ENCODE results near the gene ZNF232.
A peak's percentile ranks its signal among the peaks of the same experiment; 100 is the strongest.
"Not testable (repeated sequence)": the region's sequence is repeated elsewhere in the genome, so short reads cannot be mapped to it uniquely, and the experiment has no call there.

Gene ZNF232

DNA sequence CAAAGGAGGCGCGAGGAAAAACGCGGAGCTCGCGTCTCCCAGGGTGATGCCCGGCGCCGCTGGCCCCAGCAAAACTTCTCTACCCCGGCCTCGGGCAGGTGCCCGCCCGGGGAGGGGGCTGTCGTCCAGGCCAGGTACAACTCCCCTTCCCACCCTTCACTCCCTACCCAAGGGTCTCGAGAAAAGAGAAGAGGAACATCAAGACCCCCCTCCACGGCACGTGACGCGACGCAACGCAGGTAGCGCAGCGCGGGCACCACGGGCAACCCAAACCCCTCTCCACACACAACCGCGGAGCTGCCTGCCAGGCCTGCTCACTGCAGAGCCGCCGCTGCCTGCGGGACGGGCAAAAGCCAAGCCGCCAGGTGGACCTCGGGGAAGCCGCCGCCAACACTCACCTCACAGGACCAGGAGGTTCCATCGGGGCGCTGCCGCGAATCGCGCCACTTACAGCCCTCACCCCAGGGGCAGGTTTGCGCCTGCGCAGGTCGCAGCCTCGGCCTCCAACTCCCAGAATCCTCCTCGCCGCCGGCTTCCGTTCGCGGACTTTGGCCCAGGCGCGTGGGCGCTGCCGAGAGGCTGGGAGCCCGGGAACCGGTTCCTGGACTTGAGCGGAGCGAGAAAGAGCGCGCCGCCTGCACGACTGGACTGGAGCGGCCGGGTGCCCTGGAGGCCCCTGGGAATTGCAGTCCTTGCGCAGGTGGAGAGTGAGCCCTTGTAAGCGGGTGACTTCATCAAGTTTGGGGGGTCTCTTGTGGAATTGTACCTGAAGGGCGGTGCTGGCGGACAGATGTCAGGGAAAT is at the start of gene ZNF232:
ZNF232 (minus strand) TSS at position 477 of the 803 bp plus-strand sequence; CDS start at position 421, 56 bp downstream.
- DNase-seq (ENCODE audit: low read depth, low spot score), result peak; percentile 98

DNA sequence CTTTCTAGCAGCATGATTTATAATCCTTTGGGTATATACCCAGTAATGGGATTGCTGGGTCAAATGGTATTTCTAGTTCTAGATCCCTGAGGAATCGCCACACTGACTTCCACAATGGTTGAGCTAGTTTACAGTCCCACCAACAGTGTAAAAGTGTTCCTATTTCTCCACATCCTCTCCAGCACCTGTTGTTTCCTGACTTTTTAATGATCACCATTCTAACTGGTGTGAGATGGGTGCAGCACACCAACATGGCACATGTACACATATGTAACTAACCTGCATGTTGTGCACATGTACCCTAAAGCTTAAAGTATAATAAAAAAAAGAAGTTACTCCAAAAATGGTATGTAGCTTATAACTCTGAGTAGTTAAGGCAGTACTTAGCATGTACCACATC is 49.0 kb upstream of the ZNF232 start:
- not testable (repeated sequence) for DNase-seq (ENCODE audit: low read depth, low spot score)

DNA sequence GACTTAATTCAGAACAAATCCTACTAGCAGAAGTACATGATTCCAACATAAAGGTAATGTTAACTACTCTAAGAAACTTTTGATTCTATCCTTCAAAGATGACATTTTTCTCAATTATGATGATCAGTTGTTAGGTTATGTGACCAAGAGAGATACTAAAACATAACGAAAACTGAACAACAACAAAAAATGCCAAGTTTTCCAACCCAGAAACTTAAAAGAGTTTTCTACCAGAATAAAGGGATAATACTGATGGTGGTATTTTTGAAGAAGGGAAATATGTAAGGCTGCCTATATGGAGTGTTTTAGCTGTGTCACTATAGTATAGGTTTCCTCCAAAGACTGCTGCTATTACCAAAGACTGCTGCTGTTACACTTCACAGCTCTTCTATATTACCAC is 34.4 kb upstream of the ZNF232 start:
- not testable (repeated sequence) for DNase-seq (ENCODE audit: low read depth, low spot score)

DNA sequence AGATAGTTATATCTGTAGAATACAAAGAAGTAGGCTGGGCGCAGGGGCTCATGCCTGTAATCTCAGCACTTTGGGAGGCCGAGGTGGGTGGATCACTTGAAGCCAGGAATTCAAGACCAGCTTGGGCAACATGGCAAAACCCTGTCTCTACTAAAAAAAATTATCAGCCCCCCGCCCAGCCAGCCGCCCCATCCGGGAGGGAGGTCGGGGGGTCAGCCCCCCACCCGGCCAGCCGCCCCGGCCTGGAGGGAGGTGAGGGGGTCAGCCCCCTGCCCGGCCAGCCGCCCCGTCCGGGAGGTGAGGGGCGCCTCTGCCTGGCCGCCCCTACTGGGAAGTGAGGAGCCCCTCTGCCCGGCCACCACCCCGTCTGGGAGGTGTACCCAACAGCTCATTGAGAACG is 31.2 kb upstream of the ZNF232 start:
- not testable (repeated sequence) for DNase-seq (ENCODE audit: low read depth, low spot score)

DNA sequence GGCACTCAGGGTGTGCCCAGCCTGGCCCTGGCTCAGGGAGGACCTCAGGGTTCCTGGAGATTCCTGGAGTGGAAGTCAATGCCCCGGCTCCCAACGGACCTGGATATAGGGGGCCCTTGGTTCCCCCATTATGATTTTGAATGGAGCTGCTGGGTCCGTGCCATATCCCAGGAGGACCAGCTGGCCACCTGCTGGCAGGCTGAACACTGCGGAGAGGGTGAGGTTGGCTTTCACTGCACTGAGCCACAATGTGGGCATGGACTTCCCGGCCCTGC is 27.7 kb upstream of the ZNF232 start:
- no peak for DNase-seq (ENCODE audit: low read depth, low spot score)

DNA sequence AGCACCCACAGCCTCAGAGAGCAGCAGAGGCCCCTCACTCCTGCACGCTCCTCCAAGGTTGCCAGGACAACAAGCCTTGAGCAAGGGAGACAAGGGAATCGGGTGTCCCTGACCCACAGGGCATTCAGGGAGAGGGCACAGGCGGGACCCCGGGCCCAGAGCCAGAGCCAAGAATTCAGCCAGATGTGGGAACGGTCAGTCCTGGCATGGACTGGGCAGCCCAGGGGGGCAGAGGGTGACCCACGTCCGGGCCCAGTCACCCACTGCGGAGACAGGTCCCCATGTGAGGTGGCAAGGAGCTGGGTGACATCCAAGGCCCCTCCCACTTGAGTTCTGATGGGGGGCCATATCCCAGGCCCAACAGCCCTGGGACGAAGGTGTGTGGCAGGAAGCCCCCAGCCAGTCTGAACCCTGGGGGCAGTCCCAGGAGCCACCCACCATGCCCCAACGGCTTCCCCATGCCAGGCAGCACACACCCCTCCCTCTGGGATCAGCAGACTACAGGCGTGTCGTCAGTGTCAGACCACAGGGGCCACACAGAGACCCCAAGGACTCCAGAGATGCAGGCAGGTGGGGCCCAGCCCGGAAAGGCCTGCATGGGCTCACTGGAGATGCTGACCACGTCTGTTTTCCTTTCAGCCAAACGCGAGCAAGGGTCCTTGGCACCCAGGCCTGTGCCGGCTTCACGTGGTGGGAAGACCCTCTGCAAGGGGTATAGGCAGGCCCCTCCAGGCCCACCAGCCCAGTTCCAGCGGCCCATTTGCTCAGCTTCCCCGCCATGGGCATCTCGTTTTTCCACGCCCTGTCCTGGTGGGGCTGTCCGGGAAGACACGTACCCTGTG is 27.2 kb upstream of the ZNF232 start:
- DNase-seq (ENCODE audit: low read depth, low spot score), result no peak

DNA sequence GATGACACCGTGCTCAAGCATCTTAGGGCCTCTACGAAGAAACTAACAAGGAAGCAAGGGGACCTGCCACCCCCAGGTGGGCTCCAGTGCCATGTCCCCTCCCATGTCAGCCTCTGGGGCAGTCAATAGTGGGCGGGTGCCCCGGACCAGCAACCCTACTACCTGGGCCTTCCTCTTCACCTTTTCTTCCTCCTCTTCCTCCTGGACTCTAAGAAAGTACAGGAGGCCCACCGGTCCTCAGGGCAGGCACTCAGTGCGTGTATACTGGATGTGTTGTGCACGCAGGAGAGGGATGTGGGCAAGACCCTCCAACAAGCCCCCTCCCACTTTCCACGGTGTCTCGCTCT is 26.5 kb upstream of the ZNF232 start:
- not testable (repeated sequence) for DNase-seq (ENCODE audit: low read depth, low spot score)

DNA sequence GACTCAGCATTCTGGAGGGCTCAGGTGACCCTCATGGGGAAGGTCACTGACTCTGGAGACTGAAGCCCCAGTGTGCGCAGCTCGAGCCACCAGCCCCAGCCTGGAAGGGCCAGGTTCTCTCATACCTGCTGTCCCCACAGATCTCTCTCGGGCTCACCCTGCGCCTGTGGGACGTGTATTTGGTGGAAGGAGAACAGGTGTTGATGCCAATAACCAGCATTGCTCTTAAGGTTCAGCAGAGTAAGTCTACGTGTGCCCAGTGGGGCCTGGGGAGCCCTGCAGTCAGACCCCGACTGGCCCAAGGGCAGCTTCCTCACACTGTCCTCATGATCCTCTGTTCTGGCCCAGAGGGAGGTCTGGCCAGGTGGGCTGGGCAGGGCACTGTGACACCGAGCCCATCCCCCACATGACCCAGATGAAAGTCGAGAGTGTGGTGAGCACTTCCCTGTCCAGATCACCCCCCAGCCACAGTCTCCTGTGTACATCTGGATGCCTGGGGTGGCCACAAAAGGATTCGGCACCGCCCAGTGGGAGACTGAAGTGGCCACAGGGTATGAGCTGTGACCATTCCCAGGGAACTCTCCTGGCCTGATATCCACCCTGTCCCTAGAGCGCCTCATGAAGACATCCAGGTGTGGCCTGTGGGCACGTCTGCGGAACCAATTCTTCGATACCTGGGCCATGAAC is 26.0 kb upstream of the ZNF232 start:
- DNase-seq (ENCODE audit: low read depth, low spot score), result not testable (repeated sequence)

DNA sequence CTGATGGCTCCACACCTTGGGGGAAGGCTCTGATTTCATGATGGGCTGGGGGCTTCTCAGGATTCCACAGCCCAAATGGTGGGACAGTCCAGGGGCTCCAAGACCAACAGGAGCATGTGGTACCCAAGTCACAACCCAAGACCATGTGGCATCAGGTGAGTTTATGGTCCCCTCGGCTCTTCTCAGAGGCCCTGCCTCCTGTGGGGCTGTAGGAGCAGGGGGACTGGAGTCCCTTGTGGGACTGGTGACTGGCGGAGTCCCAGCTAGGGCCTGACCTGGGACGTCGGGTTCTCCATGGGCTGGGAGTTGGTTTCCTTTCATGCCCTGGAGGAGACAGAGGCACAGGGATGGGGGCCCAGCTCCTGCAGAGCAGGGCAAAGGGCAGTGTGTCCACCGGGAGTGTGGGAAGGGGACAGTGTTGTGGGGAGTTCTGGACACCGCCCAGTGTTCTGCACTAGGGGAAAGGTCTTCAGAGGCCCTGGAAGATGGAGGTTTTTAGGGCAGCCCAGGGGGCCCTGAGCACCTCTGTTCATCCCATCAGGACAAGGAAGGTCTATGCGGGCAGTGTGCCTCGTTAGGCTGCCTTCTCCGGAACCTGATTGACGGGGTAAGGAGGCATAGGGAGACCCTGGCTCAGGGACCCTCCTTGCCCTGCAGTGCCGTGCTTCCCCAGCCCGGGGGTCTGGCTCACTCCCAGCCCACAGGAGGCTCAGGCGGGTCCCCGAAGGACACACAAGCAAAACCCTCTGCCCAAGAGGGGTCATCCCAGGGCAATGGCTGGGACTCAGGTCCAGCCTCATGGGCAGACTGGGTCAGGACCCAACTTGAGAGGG is 25.1 kb upstream of the ZNF232 start:
- not testable (repeated sequence) for DNase-seq (ENCODE audit: low read depth, low spot score)

DNA sequence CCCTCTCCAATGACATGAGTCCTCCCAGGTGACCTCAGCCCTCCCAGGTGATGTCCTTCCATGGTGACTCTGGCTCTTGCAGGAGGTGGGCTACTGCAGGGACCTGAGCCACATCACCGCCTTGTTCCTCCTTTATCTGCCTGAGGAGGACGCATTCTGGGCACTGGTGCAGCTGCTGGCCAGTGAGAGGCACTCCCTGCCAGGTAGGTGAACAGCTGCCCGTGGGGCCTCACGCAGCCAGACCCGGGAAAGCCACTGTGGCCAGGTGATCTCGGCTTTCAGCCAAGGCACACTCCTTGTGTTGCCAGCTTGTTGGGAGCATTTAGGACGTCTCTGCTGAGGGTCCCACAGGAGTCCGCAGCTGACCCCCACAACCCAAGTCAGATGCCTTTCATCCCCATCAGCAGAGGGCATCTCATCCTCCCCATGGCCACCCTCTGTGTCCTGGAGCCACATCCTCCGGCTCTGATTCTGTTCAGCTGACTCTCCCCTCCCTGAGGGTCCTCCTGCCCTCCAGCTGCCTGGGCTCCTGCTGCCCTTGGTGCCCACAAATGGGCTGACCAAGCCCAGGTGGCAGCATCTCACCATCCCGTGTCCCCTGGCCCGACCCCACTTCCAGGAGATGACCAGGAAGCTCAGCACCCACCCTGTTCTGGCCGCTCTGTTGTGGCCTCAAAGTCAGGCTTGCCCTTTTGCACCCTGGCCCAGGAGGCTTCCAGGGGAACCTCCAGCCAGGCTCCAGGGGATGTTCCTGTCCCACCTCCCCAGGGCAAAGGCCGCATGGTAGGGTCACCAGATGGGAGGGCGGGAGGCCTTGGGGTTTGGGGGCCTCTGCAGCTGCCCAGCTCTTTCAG is 24.3 kb upstream of the ZNF232 start:
- DNase-seq (ENCODE audit: low read depth, low spot score), result no peak

DNA sequence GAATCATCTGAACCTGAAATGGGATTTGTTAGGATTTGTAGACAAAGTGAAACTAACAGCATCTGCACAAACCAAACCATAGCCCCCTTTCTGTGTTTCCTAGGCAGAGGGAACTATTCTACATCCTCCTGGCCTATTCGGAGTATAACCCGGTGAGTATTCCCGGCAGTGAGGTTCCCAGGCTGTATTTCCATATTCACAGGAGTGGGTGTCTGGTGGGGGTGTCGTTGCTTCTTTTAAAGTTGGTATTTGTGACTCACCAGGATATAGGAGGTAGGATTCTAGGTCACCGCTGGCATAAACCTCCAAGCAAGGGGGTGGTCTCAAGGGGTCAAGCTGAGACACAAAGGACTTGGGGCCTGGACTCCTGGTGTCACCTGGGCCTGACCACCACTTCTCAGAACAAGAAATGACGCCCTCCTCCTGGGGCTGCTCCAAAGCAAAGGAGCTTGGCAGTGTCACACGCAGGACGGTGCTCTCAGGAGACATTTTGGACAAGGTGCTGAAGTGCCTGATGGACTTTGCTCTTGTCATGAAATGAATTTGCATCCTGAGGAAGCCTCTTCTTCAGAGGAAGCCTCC is 23.5 kb upstream of the ZNF232 start:
- not testable (repeated sequence) for DNase-seq (ENCODE audit: low read depth, low spot score)

DNA sequence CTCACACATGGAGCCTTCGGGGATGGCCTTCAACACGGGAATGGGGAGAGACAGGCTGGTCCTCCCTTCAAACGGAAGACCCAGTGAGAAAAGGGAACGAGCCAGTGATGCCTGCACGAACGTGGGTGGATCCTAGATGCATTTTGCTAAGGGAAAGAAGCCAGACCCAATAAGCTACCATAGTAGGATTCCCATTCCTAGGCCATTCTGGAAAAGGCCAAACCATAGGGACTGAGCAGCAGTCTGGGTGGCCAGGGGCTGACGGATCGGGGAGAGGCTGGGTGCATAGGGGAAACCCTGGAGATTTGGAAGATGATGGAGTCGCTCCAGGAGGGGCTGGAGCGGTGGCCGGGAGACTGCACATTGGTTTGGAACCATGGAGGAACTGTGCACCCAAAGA is 22.9 kb upstream of the ZNF232 start:
- DNase-seq (ENCODE audit: low read depth, low spot score), result not testable (repeated sequence)

DNA sequence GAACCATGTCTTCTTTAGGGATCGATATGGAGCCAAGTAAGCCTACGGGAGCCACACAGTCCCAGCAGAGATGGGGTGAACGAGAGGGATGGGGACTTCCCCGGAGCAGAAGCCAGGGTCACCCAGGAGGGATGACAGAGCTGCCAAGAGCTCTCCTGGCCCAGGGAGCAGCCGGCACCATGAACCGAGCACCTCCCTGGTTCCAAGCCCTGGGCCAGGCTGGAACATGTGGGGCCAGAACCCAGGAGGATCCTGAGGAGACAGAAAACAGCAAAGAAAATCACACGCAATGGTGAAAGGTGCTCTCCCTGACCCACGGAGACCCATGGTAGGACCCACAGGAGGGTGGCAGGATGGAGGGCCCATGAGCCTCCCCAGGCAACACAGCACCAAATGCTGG is 22.3 kb upstream of the ZNF232 start:
- not testable (repeated sequence) for DNase-seq (ENCODE audit: low read depth, low spot score)

DNA sequence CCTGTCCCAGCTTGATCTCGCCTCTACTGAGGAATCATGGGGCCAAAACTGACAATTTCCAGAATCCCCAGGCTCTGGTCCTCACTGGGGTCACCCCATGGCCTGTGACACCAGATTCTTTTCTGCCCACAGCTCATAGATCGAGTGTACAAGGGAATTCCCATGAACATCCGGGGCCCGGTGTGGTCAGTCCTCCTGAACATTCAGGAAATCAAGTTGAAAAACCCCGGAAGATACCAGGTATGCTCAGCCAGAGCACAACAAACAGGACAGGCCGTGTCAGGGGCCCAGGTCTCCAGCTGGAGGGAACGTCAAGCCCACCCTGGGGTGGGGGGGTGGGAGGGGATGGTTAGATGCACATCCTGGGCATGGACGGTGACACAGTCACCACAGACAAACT is 21.6 kb upstream of the ZNF232 start:
- no peak for DNase-seq (ENCODE audit: low read depth, low spot score)

DNA sequence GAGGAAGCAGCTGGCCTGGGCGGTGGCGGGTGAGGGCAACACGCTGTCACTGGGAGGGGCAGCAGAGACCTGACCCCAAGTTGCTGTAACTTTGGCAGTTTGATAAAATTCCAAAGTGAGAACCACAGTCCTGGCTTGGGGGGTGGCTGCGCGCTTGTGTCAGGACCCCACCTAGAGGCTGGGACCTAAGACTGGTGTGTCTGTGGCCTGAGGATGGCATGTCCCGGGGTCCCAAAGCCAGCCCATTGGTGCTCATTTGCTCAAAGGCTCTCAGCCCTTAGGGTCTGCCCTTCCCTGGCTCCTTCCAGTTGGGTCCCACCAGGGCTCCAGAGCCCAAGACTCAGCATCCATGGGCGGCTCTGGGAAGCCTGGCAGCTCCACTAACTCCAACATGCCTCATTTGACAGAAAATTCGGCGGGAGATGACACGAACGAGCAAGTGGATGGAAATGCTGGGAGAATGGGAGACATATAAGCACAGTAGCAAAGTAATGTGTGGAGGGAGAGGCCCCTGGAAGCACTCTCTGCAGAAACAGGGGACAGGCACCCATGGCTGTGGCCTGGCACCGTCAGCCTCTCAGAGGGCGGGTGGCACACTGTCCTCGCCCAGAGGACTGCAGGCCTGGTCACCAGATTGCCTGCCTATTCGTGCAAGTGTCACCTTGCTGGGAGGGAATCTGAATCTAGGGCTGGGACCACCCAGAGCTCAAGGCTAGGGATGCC is 21.0 kb upstream of the ZNF232 start:
- DNase-seq (ENCODE audit: low read depth, low spot score), result not testable (repeated sequence)

DNA sequence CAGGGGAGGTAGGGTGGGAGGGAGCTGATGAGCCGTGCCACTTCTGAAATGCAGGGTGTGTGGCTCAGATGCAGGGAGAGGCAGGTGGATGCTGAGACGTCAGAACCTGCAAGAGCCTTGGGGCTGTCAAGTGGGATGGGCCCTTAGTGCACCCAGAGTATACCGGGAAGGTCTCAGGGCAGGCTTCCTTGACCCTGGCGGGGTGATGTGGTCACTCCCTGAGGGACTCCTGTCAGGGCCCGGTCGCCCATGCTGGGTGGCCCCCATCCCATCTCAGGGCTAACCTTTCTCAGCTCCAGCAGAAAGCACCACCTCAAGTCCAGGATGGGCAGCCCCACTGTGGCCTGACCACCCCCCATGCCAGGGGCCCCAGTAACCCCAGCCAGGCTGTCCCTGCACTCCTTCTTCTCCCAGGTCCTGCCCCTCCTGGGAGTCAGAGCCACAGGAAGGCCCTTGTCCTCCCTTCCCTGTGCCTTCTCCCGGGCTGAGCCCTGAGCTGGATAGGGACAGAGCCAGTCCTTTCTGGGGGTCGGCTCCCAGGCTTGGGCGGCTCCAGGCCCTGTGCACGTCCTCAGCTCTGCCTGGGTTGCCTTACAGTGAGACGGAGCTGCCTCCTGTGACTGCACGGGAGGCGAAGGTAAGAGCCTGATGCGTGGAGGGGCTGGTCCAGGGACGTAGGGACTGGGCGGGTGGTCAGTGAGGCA is 20.3 kb upstream of the ZNF232 start:
- DNase-seq (ENCODE audit: low read depth, low spot score), result not testable (repeated sequence)

DNA sequence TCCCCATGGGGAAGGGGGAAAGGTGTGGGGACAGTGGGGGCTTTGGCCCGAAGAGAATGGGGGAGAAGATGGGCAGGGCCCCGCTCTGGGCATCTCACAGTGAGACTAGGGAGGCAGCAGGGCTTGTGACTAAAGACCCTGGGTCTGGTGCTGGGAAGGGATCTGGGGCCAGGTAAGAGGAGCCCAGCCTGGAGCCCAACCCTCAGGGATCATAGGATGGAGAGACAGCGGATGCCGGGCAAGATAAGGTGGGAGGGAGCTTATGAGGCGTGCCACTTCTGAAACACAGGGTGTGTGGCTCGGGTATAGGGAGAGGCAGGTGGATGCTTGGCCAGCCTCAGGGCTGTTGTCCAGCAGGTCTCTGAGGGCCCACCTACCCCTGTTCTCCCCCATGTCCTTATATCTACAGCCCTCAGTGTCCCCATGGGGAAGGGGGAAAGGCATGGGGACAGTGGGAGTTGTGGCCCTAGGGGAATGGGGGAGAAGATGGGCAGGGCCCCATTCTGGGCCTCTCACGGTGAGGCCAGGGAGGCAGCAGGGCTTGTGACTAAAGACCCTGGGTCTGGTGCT is 19.6 kb upstream of the ZNF232 start:
- DNase-seq (ENCODE audit: low read depth, low spot score), result no peak

DNA sequence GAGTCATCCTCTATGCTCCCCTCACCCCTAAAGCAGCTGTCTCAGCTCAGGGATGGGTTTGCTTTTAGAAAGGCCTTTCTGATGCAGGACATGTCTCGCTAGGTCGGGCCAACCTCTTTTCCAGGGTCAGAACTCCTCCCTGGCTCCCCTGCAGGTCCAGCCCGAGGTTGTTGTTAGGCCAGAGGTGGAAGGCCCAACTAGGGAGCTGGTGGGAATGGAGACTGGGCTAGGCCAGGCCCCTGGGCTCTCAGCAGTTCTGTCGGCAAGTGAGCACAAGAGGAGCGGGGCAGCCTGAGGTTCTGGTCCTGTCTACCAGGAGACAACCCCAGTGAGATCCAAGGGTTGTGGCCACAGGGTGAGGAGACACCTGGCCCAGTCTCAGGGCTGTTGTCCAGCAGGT is 19.0 kb upstream of the ZNF232 start:
- not testable (repeated sequence) for DNase-seq (ENCODE audit: low read depth, low spot score)

DNA sequence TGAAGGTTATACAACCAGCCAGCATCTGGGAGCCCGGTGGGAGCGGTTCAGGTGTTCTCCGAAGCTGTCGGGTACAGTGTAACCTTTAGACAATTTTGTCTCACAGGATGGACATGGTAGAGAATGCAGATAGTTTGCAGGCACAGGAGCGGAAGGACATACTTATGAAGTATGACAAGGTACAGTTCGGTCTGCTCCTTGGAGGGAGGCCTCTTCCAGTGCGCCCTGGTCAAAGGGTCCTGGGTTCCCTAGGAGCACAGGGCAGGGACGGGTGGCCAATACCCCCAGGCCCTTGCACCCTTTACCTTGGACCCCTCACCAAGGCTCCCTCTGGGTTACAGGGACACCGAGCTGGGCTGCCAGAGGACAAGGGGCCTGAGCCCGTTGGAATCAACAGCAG is 18.6 kb upstream of the ZNF232 start:
- not testable (repeated sequence) for DNase-seq (ENCODE audit: low read depth, low spot score)

Data from astrocyte of the hippocampus (primary cell).